SIG-M5 treated with dmso at 0.1 percent for 504 hours (cell line): ENCODE results near the gene IFNE.
"Not testable (repeated sequence)": the region's sequence is repeated elsewhere in the genome, so short reads cannot be mapped to it uniquely, and the experiment has no call there.

Experiments
- DNase-seq: peaks from one replicate; lab custom pipeline; 2025; ENCODE audit not compliant: unreplicated experiment; lab: John Stamatoyannopoulos, UW

Gene IFNE

DNA sequence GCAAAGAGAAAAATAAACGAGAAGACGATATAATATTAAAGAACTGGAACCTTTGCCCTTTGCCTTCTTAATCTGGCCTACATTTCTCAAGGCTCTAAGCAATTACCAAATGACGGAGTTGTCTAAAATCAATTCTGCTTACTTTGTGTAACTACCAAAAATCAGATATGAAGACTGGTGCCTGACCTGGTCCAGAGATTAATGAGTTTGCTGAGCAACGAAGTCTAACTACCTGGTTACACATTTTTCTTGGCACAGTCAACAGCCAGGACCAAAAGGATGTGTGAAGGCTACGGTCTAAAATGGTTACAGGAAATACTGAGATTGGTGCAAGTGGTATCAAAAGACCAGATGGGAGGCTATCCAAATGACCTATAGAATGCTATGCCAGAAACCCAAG is 17.8 kb upstream of the IFNE start:
- no peak for DNase-seq

DNA sequence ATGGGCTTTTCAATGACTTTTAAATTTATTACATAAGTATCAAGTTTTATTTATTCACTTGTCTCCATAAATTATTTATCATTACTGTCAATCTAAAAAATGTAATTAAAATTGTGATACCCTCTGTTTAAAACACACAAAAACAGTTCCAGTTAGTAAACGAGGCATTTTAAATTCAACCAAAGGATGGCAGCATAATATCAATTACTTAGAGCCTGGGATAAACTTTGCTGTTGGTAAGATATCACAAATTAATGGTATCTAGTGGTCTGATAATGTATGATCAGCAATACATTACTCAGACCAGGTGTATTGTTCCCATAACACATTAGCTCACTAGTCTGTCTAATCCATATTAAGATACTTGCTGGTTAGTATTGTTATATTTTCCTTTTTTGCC is 9.6 kb upstream of the IFNE start:
- no peak for DNase-seq

DNA sequence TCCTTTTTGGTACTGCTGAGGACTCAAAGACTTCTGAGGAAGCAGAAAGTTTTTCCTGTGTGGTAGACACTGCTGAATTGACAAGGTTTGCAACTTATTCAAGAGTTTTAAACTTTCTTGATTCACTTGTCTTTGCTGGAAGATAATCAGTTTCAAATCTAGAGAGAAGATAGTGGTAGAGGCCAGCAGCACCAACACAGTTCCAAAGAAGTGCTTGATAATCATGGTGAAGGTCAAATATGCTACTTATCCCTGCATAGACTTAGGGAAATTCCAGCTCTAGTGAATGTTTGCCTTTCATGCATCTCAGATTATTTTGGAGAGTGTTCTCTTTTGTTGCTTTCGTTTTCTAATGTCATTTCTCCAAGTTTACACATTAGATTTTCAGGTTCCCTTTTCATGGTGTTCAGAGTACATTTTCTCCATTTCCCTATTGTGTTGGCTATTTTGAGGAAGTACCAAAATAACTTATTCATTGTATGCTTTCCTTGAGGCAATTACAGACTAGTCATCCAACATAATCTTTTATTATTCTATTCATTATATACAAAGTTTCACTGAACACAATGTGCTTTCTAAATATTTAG is 550 bp downstream of the IFNE start:
- DNase-seq, result peak; percentile 88

DNA sequence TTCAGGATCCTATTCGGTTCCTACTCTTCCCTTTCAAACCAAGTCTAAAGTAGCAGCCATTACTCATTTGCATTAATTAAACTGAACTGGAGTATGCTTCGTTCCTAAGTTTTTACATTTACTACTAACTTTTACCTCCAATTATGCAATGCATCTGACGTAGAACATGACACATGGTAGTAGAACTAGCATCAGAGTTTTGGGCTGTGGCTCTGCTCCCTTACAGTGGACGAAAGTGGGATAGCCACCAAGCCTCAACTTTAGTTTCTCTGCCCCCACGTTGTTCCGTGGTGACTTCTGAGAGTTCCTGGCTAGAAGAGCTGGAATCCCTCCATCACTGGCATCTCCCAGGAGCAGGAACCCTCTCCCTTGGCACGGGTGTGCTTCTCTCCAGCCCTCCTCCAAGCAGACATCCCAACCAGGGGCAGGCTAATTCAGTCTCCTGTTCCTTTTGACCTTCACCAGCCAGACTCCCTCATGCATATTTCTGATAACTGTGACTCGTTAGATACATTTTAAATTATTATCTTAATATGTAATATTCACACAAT is 2.9 kb downstream of the IFNE start:
- no peak for DNase-seq

DNA sequence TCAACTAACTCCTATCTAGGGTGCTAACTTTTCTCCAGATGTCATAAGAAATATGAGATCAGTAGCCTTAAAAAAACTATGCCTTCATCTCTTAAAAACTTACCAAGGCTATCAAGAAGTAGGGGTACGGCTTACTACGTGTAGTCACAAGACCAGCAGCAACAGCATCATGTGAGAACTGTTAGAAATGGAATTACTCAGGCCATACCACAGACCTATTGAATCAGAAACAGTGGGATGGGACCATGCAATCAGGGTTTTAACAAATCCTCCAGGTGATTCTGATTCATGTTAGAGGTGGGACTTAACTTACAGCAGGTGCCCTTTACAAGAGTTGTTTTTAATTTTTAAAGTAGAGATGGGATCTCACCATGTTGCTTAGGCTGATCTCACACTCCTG is 4.6 kb downstream of the IFNE start:
- no peak for DNase-seq

DNA sequence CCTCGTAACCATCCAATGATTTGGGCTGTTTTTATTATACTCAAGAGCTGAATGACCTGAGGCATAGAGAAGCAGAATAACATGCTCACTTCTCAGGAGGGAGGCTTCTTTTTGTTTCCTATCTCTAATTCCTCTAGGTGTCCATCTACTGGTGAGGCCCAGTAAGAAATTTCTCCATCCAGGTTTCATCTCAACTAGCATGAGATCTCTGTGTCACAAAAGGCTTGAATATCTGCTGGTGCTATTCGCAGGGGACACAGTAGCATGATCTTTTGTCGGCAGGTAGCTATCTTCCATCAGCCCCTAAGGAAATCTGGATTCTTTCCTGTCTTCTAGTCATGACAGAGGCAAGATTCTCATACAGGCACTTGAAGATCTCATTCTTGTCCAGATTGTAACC is 8.9 kb downstream of the IFNE start:
- peak; percentile 11 for DNase-seq

DNA sequence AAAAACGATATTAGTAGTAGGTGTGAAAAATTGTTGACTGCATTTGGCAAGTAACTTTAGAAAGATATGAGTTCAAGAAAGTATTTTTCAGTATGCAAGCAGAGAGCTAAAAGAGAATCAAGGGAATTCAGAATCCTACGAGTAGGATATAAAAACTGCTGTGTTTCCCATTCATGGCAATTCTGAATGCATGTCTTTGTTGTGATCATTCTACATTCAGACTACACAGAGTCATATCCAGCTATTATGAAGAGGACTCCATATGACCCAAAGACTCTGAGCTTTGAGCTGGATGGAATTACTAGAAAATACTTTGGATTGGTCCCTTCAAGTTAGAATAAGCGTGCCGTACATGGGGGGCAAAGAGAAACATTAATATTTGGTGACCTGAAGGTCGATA is 12.0 kb downstream of the IFNE start:
- no peak for DNase-seq

DNA sequence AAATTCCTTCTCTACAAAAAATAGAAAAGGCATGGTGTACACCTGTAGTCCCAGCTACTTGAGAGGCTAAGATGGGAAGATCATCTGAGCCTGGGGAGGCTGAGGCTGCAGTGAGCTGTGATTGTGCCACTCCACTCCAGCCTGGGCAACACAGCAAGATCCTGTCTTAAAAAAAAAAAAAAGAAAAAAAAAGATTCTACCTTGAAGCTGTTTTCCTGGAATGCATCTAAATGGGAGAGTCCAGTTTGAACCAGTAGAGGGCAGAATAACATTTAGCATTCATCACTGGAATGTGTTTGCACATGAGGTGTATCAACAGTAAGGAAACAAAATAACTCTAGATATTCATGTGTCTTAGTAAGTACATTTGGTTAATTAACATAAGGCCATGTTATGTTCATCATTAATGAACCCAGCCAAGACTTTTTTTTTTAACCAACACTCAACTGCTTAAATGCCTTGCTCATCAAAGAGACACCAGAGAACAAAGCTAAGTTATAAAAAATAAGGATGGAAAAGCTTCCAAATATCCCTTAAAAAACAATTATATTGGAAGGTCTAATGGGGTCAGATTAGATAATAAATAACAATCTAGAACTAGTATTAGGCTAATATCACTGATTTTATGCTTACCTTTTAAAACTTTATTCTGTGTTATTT is 16.1 kb downstream of the IFNE start:
- peak; percentile 48 for DNase-seq

DNA sequence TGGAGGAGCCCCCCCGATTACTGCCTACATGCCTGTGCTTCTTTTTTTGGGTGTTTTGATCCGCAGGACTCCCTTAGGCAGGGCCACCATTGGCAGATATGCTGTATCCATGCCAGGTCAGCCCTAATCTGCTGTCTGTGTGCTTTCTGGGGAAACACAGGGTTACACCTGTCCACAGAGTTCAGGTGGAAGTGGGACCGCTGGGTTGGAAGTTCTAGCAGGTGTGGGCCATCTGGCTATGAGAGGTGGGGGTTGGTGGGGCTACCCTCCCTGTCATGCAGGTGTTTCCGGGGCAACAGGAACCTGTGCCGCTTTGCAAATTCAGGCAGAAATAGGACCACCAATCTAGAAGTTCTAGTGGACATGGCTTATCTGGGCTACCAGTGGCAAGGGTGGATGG is 17.0 kb downstream of the IFNE start:
- no peak for DNase-seq

DNA sequence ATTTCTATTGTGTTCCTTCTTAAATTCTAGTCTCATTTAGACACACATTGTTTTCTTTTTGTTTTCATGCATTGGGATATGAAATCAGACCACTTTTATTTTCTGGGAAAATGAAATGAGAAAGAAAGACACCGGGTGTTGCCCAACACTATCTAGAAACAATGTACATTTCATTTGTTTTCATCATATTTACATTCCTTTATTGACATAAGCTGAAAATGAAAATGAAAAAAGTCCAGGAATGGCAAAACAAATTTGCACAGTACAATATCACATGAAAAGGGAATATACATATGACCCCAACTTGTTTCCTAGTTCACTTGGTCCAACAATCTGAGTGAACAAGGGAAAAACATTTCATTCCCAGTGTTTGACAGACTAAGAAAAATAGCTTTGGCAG is 20.7 kb downstream of the IFNE start:
- no peak for DNase-seq

DNA sequence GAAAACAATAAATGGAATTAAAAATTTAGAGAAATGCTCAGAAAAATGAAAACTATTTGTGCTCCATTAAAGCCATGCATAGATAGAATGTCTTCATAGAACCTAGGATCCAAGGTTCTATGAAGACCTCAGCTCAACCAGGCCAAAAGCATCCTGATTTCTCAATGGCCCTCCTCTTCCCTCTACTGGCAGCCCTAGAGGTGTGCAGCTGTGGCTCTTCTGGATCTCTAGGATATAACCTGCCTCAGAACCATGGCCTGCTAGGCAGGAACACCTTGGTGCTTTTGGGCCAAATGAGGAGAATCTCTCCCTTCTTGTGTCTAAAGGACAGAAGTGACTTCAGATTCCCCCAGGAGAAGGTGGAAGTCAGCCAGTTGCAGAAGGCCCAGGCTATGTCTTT is 26.8 kb downstream of the IFNE start:
- peak; percentile 35 for DNase-seq

DNA sequence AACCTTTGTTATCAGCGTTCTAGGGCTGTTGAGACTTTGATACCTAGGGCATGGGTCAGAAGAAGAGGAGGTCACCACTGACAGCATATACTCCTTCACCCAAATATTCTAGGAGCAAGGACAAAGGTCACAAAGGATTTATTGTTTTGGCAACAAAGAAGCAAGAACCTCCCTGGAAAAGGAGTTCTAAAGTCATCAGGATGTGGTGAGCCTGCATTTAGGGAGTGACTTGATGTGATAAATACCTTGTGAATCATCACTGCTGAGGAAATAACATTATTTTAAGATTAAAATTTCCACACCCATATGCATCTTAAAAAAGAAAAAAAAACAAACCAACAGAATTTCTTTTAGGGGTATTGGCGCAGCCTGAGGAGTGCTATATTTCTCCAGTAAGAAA is 28.0 kb downstream of the IFNE start:
- DNase-seq, result no peak

DNA sequence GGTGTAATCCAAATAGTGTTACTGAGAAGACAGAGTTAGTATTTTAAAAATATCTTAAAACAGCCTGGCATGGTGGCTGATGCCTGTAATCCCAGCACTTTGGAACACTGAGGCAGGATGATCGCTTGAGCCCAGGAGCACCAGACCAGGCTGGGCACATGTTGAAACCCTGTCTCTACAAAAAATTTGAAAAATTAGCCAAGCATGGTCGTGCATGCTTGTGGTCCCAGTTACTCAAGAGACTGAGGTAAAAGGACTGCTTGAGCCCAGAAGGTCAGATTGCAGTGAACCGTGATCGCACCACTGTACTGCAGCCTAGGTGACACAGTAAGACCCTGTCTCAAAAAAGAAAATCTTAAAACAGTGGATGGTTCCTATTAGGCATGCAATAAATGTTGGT is 29.4 kb downstream of the IFNE start:
- DNase-seq, result no peak

DNA sequence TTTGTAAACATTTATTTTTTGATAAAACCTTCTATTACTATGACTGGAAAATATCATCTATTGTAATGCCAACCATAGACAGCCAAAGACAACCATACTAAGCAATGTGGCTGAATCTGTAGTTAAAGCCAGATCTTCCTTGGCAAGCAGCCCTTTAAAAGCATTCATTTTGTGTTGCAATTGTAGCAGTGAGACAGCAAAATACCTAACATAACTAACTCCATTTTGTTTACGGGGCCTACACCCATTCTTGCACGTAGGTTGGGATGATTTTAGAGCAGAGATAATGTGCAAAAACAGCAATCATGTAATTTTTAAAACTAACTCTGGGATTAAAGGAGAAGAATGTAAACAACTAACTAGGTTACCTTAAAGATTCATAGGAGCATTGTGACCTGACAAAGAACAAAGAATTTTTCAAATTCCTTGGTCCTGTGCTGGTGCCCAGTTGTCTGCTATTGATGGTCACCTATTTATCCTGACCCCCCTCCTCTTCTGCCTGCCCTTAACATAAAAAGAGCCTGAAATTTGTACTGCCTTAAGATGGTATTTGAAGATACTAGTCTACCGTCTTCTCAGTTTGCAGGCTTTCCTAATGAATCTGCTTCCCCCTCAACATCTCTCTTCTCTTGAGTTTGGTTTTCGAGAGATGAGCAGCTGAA is 31.2 kb downstream of the IFNE start:
- no peak for DNase-seq

DNA sequence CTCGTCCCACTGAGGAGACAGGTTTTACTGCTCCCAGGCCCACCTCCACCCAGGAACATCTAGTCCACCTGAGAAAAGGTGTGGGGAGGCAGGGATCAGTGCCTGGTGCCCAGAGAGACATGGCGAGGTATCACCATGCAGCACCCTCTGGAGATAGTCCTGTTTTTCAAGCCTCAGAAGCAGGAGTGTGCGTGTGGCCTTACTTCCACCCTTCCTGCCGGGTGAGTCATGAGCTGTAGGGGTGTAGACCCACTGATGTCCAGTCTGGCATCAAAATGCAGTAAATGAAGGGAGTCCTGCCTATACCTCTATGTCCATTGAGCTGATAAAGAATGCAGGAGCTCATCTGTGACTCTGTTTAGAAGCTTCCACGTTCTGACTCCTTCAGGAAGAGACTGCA is 32.8 kb downstream of the IFNE start:
- DNase-seq, result not testable (repeated sequence)

DNA sequence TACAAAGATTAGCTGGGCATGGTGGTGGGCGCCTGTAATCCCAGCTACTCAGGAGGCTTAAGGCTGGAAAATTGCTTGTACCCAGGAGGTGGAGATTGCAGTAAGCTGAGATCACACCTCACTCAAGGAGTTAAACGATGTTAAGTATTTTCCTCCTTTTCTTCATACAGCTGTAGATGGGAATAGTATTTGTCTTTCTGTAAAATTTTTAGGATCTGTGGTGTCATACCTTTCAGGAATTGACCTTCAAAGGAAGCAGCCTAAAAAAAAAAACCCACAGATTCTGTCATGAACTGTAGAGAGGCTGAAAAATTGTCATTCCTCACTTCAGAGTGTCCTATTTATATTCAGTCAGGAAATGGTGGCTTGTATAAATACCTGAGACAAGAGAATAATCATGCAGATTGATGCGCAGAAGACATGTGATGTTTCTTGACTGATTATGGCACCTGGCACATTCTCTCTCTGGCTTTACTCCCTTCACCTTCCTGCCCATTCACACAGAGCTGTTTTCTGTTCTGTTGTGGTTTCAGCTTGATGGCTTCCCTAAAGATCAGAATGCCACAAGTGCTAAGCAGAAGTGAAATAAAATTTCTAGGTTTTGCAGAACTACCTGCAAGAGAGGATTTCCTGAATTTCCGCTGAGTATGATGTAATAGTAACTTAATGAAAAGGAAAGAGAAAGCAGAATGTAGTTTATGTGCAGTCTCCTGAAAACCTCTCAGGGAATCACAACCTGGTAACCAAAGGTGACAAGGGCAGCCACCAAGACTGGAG is 38.1 kb downstream of the IFNE start:
- DNase-seq, result peak; percentile 87

DNA sequence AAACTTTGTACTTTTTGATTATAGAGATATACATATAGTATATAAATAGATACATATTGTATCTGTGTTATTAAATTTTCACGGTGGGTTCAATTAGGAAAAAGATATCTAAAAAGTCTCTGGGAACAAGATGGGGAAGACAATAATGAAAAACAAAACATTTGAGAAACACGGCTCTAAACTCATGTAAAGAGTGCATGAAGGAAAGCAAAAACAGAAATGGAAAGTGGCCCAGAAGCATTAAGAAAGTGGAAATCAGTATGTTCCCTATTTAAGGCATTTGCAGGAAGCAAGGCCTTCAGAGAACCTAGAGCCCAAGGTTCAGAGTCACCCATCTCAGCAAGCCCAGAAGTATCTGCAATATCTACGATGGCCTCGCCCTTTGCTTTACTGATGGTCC is 42.0 kb downstream of the IFNE start, which contains the start of gene IFNA1:
Gene IFNA1 (plus strand): TSS at position 301 of the 400 bp plus-strand sequence. CDS start 69 bp downstream, at position 370.
- DNase-seq, result no peak

DNA sequence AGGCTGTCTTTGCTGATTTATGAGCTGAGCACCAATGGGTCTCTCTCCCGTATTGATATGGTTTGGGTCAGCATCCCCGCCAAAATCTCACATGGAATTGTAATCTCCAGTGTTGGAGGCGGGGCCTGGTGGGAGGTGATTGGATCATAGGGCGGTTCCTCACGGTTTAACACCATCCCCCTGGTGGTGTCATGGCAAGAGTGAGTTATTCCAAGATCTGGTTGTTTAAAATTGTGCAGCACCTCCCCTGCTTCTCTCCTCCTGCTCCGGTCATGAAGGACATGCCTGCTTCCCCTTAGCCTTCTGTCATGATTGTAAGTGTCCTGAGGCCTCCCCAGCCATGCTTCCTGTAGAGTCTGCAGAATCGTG is 47.1 kb downstream of the IFNE start:
- not testable (repeated sequence) for DNase-seq

DNA sequence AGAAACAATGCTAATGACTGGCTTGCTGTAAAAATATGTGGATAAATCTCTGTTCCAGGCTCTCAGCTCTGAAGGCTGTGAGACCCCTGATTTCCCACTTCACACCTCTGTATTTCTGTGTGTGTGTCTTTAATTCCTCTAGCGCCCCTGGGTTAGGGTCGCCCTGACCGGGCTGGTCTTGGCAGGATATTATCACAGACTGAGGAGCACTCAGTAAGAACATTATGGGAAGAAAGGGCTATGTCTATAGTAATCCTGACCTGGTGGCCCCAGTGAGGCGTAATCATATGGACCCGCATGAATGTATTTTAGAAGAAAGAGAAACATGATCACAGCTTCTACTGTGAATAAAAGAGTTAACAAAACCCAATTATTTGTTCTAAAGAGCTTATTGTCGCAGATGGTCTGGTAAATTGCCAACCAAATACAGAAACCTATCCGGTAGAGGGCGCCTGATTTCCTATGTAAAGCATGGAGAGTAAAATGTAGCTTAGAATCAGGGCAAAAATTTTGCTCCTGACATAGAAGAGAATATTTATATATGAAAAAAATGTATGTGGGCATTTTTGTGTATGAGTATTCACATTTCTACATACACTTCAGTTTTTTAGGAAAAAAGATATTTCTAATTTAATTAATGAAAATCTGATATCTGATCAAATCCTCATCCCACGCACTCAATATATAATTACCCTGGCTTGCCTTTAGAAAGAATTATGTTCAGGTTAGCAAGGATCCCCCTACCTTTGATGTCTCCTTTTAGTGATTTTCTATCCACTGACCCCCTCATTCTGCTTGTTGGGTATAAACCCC is 47.7 kb downstream of the IFNE start:
- peak; percentile 37 for DNase-seq

DNA sequence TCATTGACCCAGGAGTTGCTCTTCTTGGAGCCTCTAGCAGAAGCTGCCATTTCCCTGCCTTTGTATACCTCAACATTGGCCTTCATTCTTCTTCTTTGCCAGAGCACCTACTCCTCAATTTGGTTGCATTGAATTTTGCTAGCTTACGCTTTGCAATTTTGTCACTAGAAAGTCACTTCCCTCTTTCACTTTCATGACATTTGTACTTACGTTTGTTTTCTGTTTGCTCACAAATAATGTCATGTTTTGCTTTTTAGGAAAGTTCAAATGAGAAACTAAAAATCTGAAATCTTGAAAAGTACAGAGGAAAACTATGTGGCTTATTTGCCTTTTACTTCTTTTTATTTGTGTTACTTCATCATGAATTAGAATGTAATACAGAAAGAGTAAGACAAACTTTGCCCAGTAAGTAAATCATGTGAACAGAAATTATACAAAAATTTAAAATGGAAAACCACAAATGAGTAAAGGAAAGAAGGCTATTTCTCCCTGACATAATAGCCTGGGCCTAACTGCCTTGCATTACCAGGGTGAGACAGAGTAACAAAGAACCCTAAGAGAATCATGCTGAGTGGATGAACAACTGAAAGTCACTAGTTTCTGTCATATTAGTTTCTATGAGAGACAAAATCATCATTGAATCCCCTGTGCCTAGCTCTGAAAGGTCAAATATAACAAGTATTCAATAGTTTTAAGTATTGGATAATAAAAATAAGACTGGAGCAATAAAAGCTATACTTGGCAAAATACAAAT is 49.3 kb downstream of the IFNE start:
- DNase-seq, result peak; percentile 48
